NOMO-1 treated with DMSO at 0.1 percent for 48 hours (cell line): ENCODE measurements around the gene TIGD7.
"Not testable (repeated sequence)": the region's sequence is repeated elsewhere in the genome, so short reads cannot be mapped to it uniquely, and the experiment has no call there.

Experiments used
- DNase-seq: peaks from one replicate; lab custom pipeline; 2025; ENCODE audit not compliant: unreplicated experiment; lab: John Stamatoyannopoulos, UW

The TIGD7 gene

GRCh38 chr16:3282730-3283542 lies 22.3 kb downstream of the TIGD7 start, which contains the start of gene ZNF263:
Gene ZNF263 (plus strand): TSS chr16:3283491. CDS start chr16:3283819, 328 bp downstream.
- peak; percentile 99 for DNase-seq

DNA sequence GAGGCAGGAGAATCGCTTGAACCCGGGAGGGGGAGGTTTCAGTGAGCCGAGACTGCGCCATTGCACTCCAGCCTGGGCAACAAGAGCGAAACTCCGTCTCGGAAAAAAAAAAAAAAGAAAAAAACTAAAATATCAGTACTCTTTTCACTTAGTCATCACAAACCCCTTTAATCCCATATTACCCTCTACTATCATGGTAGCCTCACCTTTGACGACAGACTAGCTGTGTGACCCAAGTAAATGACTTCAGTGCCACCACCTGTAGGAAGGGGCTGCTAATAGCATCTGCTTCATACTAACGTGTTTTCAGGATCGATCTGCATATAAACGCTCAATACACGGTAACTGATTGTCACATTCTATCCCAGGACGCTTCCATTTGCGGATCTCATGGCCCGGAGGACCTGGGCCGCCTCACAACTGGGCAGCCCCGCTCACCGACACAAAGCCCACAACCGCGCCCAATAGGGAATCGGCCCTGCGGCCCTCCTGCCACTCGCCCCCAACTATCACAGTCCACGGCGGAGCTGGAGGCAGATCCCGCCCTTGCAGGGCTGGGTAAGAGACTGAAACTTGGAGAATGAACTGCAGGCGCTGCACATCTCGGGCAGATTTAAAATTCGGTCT lies 23.0 kb downstream of the TIGD7 start:
- DNase-seq = peak; percentile 70

GRCh38 chr16:3281222-3281820 lies 23.9 kb downstream of the TIGD7 start:
- peak; percentile 27 for DNase-seq

- no peak for DNase-seq
These were observed 28.6 kb downstream of the TIGD7 start for GRCh38 chr16:3276679-3277078.

GRCh38 chr16:3274947-3275346 lies 30.3 kb downstream of the TIGD7 start:
- DNase-seq = no peak

- DNase-seq = no peak
These were observed 30.7 kb downstream of the TIGD7 start for GRCh38 chr16:3274490-3274889.

GRCh38 chr16:3271281-3271680 lies 33.9 kb downstream of the TIGD7 start:
- not testable (repeated sequence) for DNase-seq

DNA sequence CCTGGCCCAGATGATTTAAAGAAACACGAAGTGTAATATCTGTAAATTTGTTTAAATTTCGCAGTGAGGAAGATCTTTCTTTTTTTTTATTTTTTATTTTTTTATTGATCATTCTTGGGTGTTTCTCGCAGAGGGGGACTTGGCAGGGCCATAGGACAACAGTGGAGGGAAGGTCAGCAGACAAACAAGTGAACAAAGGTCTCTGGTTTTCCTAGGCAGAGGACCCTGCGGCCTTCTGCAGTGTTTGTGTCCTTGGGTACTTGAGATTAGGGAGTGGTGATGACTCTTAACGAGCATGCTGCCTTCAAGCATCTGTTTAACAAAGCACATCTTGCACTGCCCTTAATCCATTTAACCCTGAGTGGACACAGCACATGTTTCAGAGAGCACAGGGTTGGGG lies 34.5 kb downstream of the TIGD7 start:
- DNase-seq = not testable (repeated sequence)

DNA sequence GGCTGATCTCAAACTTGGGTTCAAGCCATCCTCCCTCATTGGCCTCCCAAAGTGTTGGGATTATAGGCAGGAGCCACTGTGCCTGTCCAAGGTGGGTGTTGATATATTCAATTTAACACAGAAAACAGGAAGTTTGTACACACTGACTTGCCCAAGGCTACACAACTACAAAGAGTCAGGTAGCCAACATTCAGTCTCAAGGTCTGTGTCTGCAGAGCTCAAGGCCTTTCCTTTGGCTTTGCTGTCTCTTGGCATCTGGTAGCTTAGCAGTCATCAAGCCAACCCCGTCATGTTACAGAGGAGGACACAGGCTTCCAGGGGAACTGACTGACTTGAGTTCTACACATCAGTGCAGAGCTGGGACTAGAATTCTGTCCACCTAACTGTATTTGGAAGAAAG lies 36.9 kb downstream of the TIGD7 start:
- no peak for DNase-seq

- no peak for DNase-seq
These were observed 38.2 kb downstream of the TIGD7 start for GRCh38 chr16:3266873-3267537.

DNA sequence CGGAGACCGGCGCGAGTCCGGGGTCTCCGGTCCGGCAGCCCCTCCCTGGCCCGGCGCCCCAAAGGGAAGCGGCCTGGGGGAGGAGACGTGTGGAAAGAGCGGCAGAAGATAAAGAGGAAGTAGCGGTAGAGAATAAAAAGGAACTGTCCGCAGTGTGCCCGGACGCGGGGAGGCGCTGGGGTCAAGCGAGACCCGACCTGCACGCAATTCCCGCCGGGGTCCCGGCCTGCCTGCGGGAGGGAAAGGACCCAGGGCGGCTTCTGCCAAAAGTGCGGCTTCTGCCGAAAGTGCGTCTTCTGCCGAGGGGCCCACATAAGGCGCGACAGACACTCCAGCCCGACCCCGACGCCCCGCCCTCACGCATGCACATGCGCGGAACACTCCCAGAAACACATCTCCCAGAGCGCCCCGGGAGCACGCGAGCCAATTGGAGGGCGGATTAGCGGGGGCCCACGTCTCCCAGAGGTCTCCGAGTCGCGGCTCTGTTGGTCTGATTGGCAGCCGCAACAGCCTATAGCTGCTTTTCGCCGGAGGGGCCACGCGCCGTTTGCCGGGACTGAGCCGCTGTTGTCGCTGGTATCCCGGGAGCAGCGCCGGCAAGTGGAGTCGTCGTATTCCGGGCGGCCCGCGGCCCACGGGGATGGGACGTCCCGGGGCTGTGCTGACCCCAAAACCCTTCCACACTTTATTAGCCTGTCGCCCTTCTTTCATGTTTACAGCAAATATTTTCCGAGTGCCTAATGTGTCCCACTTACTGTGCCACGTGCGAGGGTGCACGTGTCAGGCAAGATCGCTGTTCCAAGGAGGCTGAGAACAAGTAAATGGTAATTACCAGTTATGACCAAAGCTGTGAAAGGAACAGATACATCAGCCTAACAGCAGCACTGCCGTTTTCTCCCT lies 40.8 kb downstream of the TIGD7 start:
- peak; percentile 94 for DNase-seq

DNA sequence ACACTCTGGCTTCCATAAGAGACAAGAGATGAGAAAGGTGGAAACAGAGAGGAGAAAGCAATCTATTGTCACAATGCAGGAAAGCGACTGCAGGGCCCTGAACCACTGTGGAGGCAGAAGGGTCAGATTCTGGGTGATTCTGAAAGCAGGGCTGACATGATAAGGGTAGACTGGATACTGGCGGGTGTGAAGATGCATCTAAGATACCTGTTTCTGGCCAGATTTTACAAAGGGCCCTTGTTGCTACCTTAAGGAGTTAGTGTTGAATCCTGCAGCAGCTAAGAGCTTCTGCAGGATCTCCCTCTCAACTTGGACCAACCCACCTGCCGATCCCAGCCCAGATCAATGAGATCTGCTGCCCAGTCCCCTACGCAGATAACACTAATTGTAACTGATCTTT lies 42.7 kb downstream of the TIGD7 start:
- no peak for DNase-seq

DNA sequence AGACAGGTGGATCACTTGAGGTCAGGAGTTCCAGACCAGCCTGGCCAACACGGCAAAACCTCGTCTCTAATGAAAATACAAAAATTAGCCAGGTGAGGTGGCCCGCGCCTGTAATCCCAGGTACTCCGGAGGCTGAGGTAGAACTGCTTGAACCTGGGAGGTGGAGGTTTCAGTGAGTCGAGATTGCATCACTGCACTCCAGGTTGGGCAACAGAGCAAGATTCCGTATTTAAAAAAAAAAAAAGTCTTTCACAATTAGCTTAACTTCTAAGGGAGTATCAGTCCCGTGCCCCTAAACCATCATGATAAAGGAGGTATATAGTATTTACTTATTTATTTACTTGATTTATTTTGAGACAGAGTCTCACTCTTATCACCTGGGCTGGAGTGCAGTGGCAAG lies 45.4 kb downstream of the TIGD7 start:
- peak; percentile 36 for DNase-seq

GRCh38 chr16:3256866-3257465 lies 48.3 kb downstream of the TIGD7 start:
- DNase-seq = no peak

DNA sequence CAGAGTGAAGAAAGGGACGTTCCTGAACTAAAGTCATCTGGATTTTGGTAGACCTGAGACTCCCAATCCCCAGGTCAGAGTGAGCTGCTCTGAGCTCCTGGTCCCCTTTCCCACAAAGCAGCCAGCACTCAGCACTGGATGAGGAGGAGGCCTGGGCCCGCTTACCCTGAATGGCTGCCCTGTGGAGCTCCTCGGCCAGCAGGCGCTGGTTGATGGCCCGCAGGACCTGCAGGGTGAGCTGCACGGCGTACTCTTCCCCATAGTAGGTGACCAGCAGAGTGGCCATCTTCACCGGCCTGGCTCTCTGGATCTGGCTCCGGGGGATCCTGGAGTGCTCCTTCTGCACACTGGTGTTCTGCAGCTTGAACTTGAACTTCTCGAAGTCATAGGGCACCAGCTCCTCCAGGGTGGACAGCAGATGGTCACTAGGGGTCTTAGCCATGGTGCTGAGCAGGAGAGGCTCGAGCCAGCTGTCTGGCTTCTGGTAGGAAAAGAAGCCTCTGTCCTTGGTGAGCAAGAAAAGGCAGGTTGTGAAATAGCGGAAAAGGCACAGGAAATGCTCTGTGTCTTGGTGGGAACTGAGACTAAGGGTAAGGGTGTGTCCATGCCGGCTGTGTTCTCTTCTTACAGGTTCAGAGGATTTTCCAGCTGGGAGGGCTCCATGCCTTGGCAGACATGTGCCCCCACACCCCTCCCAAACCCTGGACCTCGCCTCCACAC lies 48.9 kb downstream of the TIGD7 start, which contains the start of gene MEFV:
Gene MEFV (minus strand): TSS at position 488 of the 720 bp plus-strand sequence. CDS start 46 bp downstream, at position 442.
- DNase-seq = peak; percentile 86

- DNase-seq = no peak
These were observed 50.9 kb downstream of the TIGD7 start for GRCh38 chr16:3254309-3254708.

- no peak for DNase-seq
These were observed 52.3 kb downstream of the TIGD7 start for GRCh38 chr16:3252967-3253366.

- DNase-seq = no peak
These were observed 55.8 kb downstream of the TIGD7 start for GRCh38 chr16:3249451-3249850.

DNA sequence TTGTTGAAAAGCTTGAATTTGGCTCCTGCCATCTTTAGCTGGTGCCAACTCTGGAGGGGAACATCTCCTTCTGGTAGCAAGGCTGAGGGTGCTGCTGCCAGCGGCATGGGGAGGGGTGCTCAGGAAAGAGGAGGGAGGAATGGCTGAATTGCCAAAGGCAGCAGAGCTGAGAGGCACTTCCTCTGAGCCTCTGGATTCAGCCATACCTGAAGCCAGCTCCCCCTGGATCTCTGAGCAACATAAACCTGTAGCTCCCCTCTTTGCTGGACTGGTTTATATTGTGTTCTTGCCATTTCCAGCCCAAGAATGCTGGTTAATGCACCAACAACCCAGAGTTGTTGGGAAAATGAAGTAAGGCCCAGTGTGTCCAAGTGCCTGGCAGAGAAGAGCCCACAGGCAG lies 56.2 kb downstream of the TIGD7 start:
- DNase-seq = no peak
